Right cardiac atrium (tissue), 5 donors: ENCODE results near the gene EFNA2. TPM values are rescaled to one million over a fixed set of nuclear protein-coding genes. Genes with fewer than 3 reads are reported as not detected.
"Not testable (repeated sequence)": the region's sequence is repeated elsewhere in the genome, so short reads cannot be mapped to it uniquely, and the experiment has no call there.

ENCODE experiments used
- ATAC-seq, 2 donors: fragments of 200-7000 bp; cut with Tn5 transposase; one replicate each; pipeline versions ENCODE4 v1.8.0 to v1.9.1; 2020; ENCODE audit warnings: moderate library complexity in 2 of 2, mild to moderate bottlenecking in 1 of 2
- DNase-seq, 3 donors: peaks; one replicate each; pipeline ENCODE4 v3.0.0-alpha.2; 2020
- H3K27ac ChIP-seq: one replicate; pipeline ENCODE4 v1.5.1; 2013; ENCODE audit warnings: mild to moderate bottlenecking, low read length, control low read depth, moderate library complexity
- H3K27me3 ChIP-seq: one replicate; pipeline ENCODE4 v1.6.1; 2013; ENCODE audit not compliant: control insufficient read depth, insufficient read depth
- H3K4me1 ChIP-seq: one replicate; pipeline ENCODE4 v1.6.1; 2013; ENCODE audit warnings: low read length; ENCODE audit not compliant: control insufficient read depth, insufficient read depth
- H3K4me3 ChIP-seq: one replicate; pipeline ENCODE4 v1.5.1; 2013; ENCODE audit warnings: low read length, control low read depth
- H3K9me3 ChIP-seq: one replicate; pipeline ENCODE4 v1.6.1; 2013; ENCODE audit warnings: low read length; ENCODE audit not compliant: control insufficient read depth
- WGBS: extraction: QIAGEN DNeasy Blood & Tissue Kit; methylation state at CpG from one replicate; pipeline ENCODE4 v1.1.7; 2013; 5-methylcytosine and 5-hydroxymethylcytosine counted together
- intact Hi-C, 4 donors: fragments of 100-400 bp; cut with DNase I; formaldehyde crosslinking; loops; one replicate each; pipeline versions ENCODE4 v1.11.0 to v1.14.0; 2022 to 2023
- polyA plus RNA-seq: library from polyadenylated mRNA; stranded (reverse); fragments of 200-250 nt; gene quantifications from one replicate; pipeline ENCODE4 v1.2.3, GENCODE V29; 2013
- total RNA-seq, 4 donors: library from RNA; stranded (reverse); fragmentation: NEBNext Ultra II Directional; extraction: Animal tissue kit (Norgen Biotek cat#: 25700); gene quantifications; one replicate each; pipeline ENCODE4 v1.2.1, GENCODE V29; 2021
- donor health status: healthy with polysubstance abuse.
- donor health status: DM: no; HTN: yes; CAD: no.
- donor health status: DM: no; HTN: no; CAD: no.
- donor health status: DM: no; HTN: yes; CAD: no; lungs with severe emphysema.
- donor health status: DM: yes; HTN: yes; CAD: no.

The EFNA2 gene
- total and polyA plus RNA-seq, 5 donors = not detected

DNA sequence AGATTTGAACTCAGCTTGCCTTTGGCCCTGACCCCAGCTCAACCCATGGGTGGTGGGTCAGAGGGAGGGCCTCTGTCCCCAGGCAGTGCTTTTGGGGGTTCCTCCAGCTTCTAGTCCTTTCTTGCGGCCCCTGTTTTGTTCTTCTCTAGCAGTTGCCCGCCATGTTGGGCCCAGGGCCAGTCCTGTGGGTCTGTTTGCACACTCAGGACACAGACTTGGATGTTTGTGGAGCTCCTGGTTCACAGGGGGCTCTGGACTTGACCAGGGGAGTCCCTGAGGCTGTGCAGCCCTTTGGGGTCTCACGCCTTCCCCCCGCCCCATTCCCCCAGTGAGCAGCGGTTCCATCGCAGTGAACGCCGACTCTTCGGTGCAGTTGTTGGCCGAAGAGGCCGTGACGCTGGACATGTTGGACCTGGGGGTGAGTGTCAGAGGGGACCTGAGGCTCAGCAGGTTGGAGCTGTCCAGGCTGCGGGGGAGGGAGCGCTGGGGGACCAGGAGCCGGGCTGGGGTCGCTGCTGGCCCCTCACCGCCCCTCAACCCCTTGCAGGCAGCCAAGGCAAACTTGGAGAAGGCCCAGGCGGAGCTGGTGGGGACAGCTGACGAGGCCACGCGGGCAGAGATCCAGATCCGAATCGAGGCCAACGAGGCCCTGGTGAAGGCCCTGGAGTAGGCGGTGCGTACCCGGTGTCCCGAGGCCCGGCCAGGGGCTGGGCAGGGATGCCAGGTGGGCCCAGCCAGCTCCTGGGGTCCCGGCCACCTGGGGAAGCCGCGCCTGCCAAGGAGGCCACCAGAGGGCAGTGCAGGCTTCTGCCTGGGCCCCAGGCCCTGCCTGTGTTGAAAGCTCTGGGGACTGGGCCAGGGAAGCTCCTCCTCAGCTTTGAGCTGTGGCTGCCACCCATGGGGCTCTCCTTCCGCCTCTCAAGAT, 41.6 kb upstream of the EFNA2 start:
- 36% methylated on average over 33 of the region's 33 CpGs for WGBS
- DNase-seq (peak; percentile 91 to 95 (median 95)), ATAC-seq (peak; percentile 38 to 40)
- peaks cover 6% of the 10 kb centered on the region for H3K4me1 ChIP-seq
- H3K9me3 ChIP-seq = no peaks in the 10 kb centered on the region
- H3K27me3 ChIP-seq = no peaks in the 10 kb centered on the region
- H3K27ac ChIP-seq = peak overlapping the region; percentile 90
- no peak overlapping the region for H3K4me3 ChIP-seq
- intact Hi-C loops = loop anchor here in 2 of 4 donors (2.0 kb wide), 1 partner anchor 23 kb away; no protein-coding TSS in a partner anchor

DNA sequence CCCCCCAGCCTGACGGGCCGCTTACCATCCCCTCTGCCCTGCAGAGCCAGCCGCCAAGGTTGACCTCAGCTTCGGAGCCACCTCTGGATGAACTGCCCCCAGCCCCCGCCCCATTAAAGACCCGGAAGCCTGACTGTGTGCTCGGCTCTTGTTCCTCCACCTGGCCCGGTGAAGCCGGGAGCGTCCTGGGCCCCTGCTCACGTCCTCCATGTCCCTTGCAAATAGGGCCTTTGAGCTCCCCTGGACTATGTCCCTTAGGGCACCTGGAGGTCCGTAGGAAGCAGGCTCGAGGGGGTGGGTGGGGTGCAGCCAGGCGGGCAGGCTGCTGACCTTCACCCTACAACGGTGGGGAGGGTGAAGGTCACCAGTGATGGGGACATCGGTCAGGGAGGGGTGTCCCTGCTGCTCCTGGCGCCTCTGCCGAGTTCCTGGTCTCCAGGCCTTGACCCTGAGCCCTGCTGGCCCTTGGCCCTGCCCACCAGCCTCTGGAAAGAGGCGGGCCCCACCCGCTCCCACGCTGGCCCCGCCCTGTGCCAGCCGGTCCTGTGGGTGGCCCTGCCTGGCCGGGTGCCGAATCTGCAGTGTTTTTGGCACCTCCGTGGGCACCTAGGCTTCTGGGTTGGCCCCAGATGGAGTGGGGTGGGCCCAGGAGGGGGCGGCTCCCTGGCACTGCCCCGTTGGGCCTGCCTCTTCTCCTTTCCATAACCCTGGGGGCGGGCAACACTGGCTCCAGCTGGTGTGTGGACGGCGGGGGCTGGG, 40.8 kb upstream of the EFNA2 start:
- 21% methylated on average over 31 of the region's 31 CpGs for WGBS
- H3K4me1 ChIP-seq = peaks cover 6% of the 10 kb centered on the region
- intact Hi-C loops = loop anchor here in 2 of 4 donors (2.0 kb wide), 1 partner anchor 22 kb away; no protein-coding TSS in a partner anchor

GRCh38 chr19:1245494-1246264, 40.0 kb upstream of the EFNA2 start:
- ATAC-seq = peak; percentile 10 to 24
- 56% methylated on average over 26 of the region's 26 CpGs for WGBS
- H3K4me3 ChIP-seq = no peak overlapping the region

More for the DNA sequence above, 40.8 kb upstream of the EFNA2 start:
- ATAC-seq (peak; percentile 27 to 28), DNase-seq (peak; percentile 85 to 95 (median 92))
- H3K27me3 ChIP-seq = no peaks in the 10 kb centered on the region
- H3K9me3 ChIP-seq = no peaks in the 10 kb centered on the region
- peak overlapping the region; percentile 6 for H3K4me3 ChIP-seq
- H3K27ac ChIP-seq = peak overlapping the region; percentile 90

DNA sequence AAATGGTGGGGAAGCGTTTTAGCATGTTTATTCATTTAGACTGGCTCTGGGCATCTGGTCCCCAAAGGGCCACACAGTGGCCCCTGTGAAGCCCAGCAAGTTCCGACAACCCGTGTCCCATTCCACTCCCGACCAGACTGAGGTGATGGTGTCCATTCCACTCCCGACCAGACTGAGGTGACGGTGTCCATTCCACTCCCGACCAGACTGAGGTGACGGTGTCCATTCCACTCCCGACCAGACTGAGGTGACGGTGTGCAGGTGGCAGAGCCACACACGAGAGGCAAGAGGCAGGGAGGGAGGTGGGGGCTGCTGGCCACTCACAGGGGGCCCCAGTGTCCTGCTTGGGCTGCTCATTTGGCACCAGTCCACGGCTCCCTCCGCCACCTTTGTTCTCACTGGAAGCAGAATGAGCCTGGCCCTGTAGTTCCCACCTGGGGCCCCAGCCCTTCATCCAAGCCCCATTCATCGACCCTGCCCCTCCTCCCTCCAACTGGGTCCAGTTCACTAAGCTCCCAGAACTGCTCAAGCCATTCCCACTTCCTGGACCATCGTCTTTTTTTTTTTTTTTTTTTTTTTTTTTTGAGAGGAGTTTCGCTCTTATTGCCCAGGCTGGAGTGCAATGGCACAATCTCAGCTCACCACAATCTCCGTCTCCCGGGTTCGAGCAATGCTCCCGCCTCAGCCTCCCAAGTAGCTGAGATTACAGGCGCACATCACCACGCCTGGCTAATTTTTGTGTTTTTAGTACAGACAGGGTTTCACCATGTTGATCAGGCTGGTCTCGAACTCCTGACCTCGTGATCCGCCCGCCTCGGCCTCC, 39.2 kb upstream of the EFNA2 start:
- DNase-seq = peak; percentile 58 to 82 (median 79)
- WGBS = 72% methylated on average over 27 of the region's 27 CpGs
- intact Hi-C loops = not testable (repeated sequence)

More at GRCh38 chr19:1245494-1246264, 40.0 kb upstream of the EFNA2 start:
- intact Hi-C loops = loop anchor here in 2 of 4 donors (2.0 kb wide), 1 partner anchor 21 kb away; no protein-coding TSS in a partner anchor
- peaks cover 6% of the 10 kb centered on the region for H3K4me1 ChIP-seq
- DNase-seq = peak; percentile 81 to 93 (median 92)
- no peaks in the 10 kb centered on the region for H3K27me3 ChIP-seq
- H3K27ac ChIP-seq = peak overlapping the region; percentile 90
- H3K9me3 ChIP-seq = no peaks in the 10 kb centered on the region

DNA sequence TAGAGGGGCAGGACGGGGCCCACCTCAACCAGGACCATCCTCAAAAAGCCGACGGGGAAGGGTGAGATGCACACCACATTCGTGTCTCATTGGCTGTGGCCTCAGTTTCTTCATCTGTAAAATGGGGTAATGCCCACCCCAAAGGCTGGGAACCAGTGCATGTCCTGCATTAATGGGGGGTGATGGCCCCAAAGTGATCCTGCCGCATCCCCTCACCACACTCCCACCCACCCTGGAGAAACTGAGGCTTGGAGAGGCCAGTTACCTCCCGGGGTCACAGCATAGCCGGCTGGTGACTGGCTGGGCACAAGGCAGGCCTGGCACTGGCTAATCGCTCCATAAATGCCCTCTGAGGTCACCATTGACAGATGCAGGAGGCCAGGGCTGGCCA, 37.9 kb upstream of the EFNA2 start:
- WGBS = 66% methylated on average over 8 of the region's 8 CpGs
- ATAC-seq = no peak
- no peak for DNase-seq
- Histone ChIP-seq H3K9me3 (no peaks in the 10 kb centered on the region), H3K4me1 (peaks cover 6% of the 10 kb centered on the region), H3K4me3 (peak overlapping the region; percentile 68), H3K27me3 (no peaks in the 10 kb centered on the region), H3K27ac (peak overlapping the region; percentile 96)
- intact Hi-C loops = no loop called here

More for the DNA sequence above, 39.2 kb upstream of the EFNA2 start:
- H3K4me3 ChIP-seq, H3K4me1 ChIP-seq, ATAC-seq, H3K27me3 ChIP-seq, H3K9me3 ChIP-seq: not testable (repeated sequence)
- peak overlapping the region; percentile 83 for H3K27ac ChIP-seq

DNA sequence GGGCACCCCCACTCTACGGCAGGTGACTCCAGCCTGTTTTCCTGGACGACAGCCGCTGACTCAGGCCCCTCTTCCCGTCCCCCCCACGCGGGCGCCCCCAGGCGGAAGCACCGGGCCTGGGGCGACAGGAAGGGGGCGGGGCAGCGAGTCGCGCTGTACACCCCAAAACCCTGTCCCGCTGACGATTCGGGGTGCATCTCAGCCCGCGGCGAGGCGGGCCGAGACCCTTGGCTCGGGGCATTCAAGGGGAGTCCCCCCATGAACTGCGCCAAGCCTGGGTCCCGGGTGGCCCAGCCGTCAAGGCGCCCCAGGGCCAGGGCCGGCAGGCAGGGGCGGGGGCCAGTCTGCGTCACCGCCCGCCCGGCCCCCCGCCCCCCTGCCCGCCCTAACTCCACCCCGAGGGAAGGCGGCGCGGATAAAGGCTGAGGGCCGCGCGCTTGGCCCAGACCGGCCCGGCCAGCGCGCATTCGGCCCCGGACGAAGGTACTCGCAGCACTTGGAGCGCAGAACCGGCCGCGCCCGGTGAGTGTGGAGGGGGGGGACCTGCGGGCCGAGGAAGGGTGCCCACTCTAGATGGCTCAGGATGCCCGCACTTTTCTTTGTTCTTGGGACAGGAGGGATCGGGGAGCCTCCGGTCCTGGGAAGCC, 37.4 kb upstream of the EFNA2 start, which contains the start of gene MIDN:
Gene MIDN (plus strand): TSS at position 445 of the 647 bp plus-strand sequence. CDS start 1,714 bp downstream, outside the sequence.
- Histone ChIP-seq H3K9me3 (no peaks in the 10 kb centered on the region), H3K27ac (peak within 1 kb of the TSS; percentile 99), H3K27me3 (no peaks in the 10 kb centered on the region), H3K4me3 (peak within 1 kb of the TSS; percentile 68), H3K4me1 (peaks cover 6% of the 10 kb centered on the region)
- intact Hi-C loops = no loop called here
- ATAC-seq (peak; percentile 36 to 49), DNase-seq (peak; percentile 91 to 96 (median 95))
- WGBS = 1% methylated on average over 60 of the region's 60 CpGs

DNA sequence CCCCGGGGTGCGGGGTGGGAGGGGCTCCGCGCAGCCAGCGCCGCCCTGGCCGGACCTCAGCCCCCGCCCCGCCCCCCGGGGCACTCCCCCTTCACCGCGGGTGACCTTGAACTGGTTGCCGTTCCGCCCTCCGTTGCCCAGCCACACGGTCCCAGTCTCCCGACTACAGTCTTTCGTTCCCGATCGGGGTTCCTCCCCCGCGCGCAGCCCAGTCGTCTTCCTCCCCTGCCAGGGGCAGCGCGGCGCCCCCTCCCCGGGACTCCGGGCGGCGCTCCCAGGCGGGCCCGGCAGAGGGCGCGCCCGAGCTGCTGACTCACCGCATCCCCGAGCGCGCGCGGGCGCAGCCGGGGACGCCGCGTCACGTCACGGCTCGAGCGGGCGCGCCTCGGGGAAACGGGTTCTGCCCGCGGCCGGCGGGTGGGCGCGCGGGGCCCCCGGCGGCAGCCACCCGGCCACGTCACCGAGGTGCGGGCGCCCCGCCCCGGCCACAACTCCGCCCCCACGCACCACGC, 36.8 kb upstream of the EFNA2 start:
- H3K4me1 ChIP-seq = peaks cover 8% of the 10 kb centered on the region
- peak overlapping the region; percentile 68 for H3K4me3 ChIP-seq
- no peaks in the 10 kb centered on the region for H3K27me3 ChIP-seq
- H3K27ac ChIP-seq = peak overlapping the region; percentile 99
- DNase-seq (peak; percentile 91 to 95 (median 95)), ATAC-seq (peak; percentile 6 to 8)
- no peaks in the 10 kb centered on the region for H3K9me3 ChIP-seq
- under 1% methylated on average over 74 of the region's 74 CpGs for WGBS
- intact Hi-C loops = no loop called here

DNA sequence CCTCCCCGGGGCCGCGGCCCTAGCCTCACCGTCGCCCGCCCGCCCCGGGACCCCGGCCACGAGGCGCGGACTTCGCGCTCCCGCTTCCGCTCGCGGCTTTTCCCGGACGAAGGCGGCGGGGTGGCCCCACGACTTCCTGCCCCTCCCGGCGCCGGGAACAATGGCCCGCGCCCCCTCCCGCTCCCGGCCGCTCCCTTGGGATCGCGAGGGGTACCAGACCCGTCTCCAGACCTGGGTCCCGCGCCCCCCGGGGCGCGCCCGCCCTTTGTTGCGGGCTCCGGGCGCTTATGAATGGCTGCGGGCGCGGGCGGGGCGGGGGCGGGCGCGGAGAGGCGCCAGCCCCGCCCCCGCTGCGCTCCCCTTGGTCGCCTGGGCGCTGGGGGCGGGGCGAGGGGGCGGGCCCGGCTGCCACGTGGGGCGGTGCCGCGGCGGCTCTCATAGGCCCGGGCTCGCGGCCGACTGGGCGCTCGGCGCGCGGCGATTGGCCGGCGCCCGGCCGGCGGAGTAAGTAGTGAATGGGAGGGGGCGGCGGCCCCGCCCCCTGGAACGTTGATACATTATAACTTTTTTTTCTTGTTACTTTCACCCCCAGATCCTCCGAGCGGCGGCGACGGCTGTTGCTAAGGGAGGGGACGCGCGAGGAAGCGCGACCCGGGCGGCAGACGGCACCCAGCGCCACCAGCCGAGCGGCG, 36.2 kb upstream of the EFNA2 start:
- Histone ChIP-seq H3K27me3 (no peaks in the 10 kb centered on the region), H3K9me3 (no peaks in the 10 kb centered on the region), H3K4me3 (peak overlapping the region; percentile 68), H3K4me1 (peaks cover 14% of the 10 kb centered on the region), H3K27ac (peak overlapping the region; percentile 99)
- under 1% methylated on average over 102 of the region's 102 CpGs for WGBS
- DNase-seq (peak; percentile 93 to 99 (median 97)), ATAC-seq (peak; percentile 0 to 5)
- intact Hi-C loops = no loop called here

DNA sequence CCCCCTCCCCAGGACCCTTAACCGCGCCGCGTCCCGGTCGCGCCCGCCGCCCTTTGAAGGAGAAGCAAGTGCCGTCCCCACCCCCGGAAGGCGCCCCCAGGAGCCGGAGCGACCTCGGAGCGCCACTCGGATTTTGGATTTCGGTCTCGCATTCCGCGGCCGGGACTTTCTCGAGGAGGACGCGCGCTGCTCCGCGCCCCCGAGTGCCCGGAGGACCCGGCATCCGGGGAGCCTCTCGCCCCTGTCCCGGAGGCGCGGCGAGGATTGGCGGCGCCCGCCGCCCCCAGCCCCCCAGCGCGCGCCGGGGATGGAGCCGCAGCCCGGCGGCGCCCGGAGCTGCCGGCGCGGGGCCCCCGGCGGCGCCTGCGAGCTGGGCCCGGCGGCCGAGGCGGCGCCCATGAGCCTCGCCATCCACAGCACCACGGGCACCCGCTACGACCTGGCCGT, 35.7 kb upstream of the EFNA2 start:
- H3K4me3 ChIP-seq = peak overlapping the region; percentile 68
- WGBS = under 1% methylated on average over 66 of the region's 67 CpGs
- peak overlapping the region; percentile 98 for H3K27ac ChIP-seq
- H3K9me3 ChIP-seq = no peaks in the 10 kb centered on the region
- no peaks in the 10 kb centered on the region for H3K27me3 ChIP-seq
- DNase-seq = no peak
- intact Hi-C loops = no loop called here
- ATAC-seq = no peak
- peaks cover 11% of the 10 kb centered on the region for H3K4me1 ChIP-seq
